GM12864 (cell line): ENCODE data around the gene RNF223.
A peak's percentile ranks its signal among the peaks of the same experiment; 100 is the strongest.

ENCODE experiments used
- DNase-seq: peaks from one replicate; pipeline ENCODE4 v3.0.0-alpha.2; 2011; ENCODE audit warnings: low read depth
- H3K4me3 ChIP-seq: 2 replicates; pipeline ENCODE4 v1.5.1; 2011; ENCODE audit warnings: mild to moderate bottlenecking, low read depth, low read length, control low read depth
- TF ChIP-seq, protein P1 (sequence below): IDR thresholded peaks from 2 replicates; pipeline ENCODE4 v1.5.1; 2011; ENCODE audit warnings: low read depth, mild to moderate bottlenecking, moderate library complexity, low read length, control low read depth, inconsistent platforms; ENCODE audit errors: missing control alignments

Gene RNF223

GRCh38 chr1:1052003-1052840, 21.9 kb downstream of the RNF223 start:
- TF ChIP-seq, protein P1, sequence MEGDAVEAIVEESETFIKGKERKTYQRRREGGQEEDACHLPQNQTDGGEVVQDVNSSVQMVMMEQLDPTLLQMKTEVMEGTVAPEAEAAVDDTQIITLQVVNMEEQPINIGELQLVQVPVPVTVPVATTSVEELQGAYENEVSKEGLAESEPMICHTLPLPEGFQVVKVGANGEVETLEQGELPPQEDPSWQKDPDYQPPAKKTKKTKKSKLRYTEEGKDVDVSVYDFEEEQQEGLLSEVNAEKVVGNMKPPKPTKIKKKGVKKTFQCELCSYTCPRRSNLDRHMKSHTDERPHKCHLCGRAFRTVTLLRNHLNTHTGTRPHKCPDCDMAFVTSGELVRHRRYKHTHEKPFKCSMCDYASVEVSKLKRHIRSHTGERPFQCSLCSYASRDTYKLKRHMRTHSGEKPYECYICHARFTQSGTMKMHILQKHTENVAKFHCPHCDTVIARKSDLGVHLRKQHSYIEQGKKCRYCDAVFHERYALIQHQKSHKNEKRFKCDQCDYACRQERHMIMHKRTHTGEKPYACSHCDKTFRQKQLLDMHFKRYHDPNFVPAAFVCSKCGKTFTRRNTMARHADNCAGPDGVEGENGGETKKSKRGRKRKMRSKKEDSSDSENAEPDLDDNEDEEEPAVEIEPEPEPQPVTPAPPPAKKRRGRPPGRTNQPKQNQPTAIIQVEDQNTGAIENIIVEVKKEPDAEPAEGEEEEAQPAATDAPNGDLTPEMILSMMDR, result no peak
- no peak for DNase-seq
- H3K4me3 ChIP-seq, result no peak overlapping the region

DNA sequence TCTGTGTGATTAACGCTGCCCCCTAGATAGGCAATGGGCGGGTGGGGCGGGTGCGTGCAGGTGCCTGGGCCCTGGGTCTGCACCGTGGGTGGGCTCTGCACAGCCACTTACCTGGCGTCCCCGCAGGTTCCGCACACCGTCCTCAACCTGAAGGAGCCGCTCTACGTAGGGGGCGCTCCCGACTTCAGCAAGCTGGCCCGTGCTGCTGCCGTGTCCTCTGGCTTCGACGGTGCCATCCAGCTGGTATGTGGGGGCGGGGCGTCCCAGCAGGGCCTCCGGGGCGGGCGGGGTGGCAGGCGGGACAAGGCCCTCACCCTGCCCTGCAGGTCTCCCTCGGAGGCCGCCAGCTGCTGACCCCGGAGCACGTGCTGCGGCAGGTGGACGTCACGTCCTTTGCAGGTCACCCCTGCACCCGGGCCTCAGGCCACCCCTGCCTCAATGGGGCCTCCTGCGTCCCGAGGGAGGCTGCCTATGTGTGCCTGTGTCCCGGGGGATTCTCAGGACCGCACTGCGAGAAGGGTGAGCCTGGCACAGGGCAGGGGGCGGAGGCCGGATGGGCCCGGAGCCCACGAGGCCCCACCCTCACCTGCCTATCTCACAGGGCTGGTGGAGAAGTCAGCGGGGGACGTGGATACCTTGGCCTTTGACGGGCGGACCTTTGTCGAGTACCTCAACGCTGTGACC, 22.8 kb downstream of the RNF223 start:
- H3K4me3 ChIP-seq, result no peak overlapping the region
- TF ChIP-seq, protein P1, result no peak
- no peak for DNase-seq

- H3K4me3 ChIP-seq, result no peak overlapping the region
- TF ChIP-seq, protein P1, result no peak
- DNase-seq, result no peak
Observed at GRCh38 chr1:1050577-1051052, 23.5 kb downstream of the RNF223 start.

DNA sequence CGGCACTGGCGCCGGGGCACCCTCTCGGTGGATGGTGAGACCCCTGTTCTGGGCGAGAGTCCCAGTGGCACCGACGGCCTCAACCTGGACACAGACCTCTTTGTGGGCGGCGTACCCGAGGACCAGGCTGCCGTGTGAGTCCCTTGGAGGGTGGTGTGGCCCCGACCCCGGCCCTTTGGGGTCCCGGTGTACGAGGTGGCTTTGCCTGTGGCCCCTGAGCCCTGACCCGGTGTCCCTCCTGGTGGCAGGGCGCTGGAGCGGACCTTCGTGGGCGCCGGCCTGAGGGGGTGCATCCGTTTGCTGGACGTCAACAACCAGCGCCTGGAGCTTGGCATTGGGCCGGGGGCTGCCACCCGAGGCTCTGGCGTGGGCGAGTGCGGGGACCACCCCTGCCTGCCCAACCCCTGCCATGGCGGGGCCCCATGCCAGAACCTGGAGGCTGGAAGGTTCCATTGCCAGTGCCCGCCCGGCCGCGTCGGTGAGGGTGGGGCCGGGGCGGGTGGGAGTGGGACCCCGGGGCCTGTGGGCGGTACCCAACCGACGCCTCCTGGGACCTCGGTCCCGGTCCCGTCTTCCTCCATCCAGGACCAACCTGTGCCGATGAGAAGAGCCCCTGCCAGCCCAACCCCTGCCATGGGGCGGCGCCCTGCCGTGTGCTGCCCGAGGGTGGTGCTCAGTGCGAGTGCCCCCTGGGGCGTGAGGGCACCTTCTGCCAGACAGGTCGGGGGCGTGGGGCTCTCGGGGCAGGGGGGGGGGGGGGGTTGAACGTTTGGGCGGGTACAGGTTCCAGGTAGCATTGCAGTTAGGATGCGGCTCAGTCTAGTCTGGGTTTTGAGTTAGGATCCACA, 24.6 kb downstream of the RNF223 start:
- no peak for DNase-seq
- TF ChIP-seq, protein P1, result peak; percentile 9
- no peak overlapping the region for H3K4me3 ChIP-seq

- TF ChIP-seq, protein P1, result no peak
- no peak overlapping the region for H3K4me3 ChIP-seq
Observed at GRCh38 chr1:1048765-1049164, 25.3 kb downstream of the RNF223 start.

GRCh38 chr1:1047963-1048362, 26.1 kb downstream of the RNF223 start:
- DNase-seq, result no peak
- no peak overlapping the region for H3K4me3 ChIP-seq
- TF ChIP-seq, protein P1, result no peak

More at GRCh38 chr1:1048765-1049164, 25.3 kb downstream of the RNF223 start:
- no peak for DNase-seq
